Spleen (tissue), 7 donors: Measurements from ENCODE around the gene CCSER2.

ENCODE experiments used
- CTCF ChIP-seq, 11 experiments: fragments of 200-600 bp in 7 of 11; fragments of 450-650 bp in 4 of 11; sonication (generic) in 4 of 11; IDR thresholded peaks in 8 of 11; conservative IDR thresholded peaks in 3 of 11; 1 replicate in 7 of 11; 2 replicates in 4 of 11; pipeline versions ENCODE4 v1.4.0 to v1.8.0; 2016 to 2021; ENCODE audit warnings: antibody characterized with exemption in 11 of 11, inconsistent platforms in 4 of 11, mild to moderate bottlenecking in 1 of 11
- POLR2A ChIP-seq, 3 donors: fragments of 450-650 bp; IDR thresholded peaks; one replicate each; pipeline ENCODE4 v1.5.1; 2017; ENCODE audit warnings: antibody characterized with exemption in 3 of 3, mild to moderate bottlenecking in 1 of 3
- donor health status: DM: no; HTN: no; CAD: no; lungs with moderate emphysema.
- donor health status: DM: no; HTN: no; CAD: no.
- donor health status: DM: no; HTN: no; CAD: no.

GRCh38 chr10:84293574-84294016, 34.8 kb upstream of the CCSER2 start:
- no peak for TF ChIP-seq POLR2A (IDR thresholded peaks at IDR 0.05)
- no peak for TF ChIP-seq CTCF (IDR thresholded peaks at IDR 0.05 in 8 of 11, conservative IDR thresholded peaks at IDR 0.05 in 3 of 11)
